Measurements from ENCODE around the gene RGL1.

DNA sequence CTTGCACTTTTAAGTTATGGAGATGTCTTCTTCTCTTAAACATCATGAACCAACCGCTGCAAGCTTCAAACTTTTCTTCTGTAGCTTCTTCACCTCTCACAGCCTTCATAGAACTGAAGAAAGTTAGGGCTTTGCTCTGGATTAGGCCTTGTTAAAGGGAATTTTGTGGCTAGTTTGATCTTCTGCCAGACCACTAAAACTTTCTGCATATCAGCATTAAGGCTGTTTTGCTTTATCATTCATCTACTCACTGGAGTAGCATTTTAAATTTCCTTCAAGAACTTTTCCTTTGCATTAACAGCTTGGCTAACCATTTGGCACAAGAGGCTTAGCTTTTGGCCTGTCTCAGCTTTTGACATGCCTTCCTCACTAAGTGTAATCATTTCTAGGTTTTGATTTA is 43.0 kb upstream of the RGL1 start:
- TF ChIP-seq, protein P1, sequence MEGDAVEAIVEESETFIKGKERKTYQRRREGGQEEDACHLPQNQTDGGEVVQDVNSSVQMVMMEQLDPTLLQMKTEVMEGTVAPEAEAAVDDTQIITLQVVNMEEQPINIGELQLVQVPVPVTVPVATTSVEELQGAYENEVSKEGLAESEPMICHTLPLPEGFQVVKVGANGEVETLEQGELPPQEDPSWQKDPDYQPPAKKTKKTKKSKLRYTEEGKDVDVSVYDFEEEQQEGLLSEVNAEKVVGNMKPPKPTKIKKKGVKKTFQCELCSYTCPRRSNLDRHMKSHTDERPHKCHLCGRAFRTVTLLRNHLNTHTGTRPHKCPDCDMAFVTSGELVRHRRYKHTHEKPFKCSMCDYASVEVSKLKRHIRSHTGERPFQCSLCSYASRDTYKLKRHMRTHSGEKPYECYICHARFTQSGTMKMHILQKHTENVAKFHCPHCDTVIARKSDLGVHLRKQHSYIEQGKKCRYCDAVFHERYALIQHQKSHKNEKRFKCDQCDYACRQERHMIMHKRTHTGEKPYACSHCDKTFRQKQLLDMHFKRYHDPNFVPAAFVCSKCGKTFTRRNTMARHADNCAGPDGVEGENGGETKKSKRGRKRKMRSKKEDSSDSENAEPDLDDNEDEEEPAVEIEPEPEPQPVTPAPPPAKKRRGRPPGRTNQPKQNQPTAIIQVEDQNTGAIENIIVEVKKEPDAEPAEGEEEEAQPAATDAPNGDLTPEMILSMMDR (IDR thresholded peaks at IDR 0.05) = no peak
- TF ChIP-seq POLR2A (IDR thresholded peaks at IDR 0.05) (no peak), EP300 (IDR thresholded peaks at IDR 0.05) (no peak), POLR2AphosphoS5 (IDR thresholded peaks at IDR 0.05) (no peak)
